ENCODE measurements around the gene IRS4. TPM values are rescaled to one million over a fixed set of nuclear protein-coding genes. Genes with fewer than 3 reads are reported as not detected.
A peak's percentile ranks its signal among the peaks of the same experiment; 100 is the strongest.

The IRS4 gene
- total RNA-seq = under 1 TPM; 0.31 to 0.55 TPM
- polyA plus RNA-seq (ENCODE audit: insufficient read depth, low read depth, low replicate concordance) = 0.29 TPM
- long read RNA-seq, donor 1, partial matches to known transcripts = 0 of 3 reads
- long read RNA-seq, donor 1, other reads (novel, unspliced or antisense) = 0 of 3 reads
- long read RNA-seq, donor 2, partial matches to known transcripts = 0 of 1 reads
- long read RNA-seq, donor 2, other reads (novel, unspliced or antisense) = 0 of 1 reads

GRCh38 chrX:108736509-108737479, at the start of gene IRS4:
Gene IRS4, minus strand, starts transcription at chrX:108736563.
- H3K27me3 ChIP-seq = no peaks in the 10 kb centered on the region
- intact Hi-C loops (cut with DNase I; ENCODE audit: low total_unique reads) = no loop called here
- peak; percentile 29 for DNase-seq

GRCh38 chrX:108772549-108772948, 36.2 kb upstream of the IRS4 start:
- TF ChIP-seq CTCF (IDR thresholded peaks at IDR 0.05) (no peak), POLR2A (IDR thresholded peaks at IDR 0.05) (no peak)
- intact Hi-C loops (cut with DNase I; ENCODE audit: low total_unique reads) = no loop called here

More at GRCh38 chrX:108736509-108737479, at the start of gene IRS4:
- 1 to 9% methylated on average over 4 to 43 of the region's 62 CpGs for WGBS, 2 donors
- Histone ChIP-seq H3K36me3 (ENCODE audit: low read depth, missing control alignments) (no peaks in the 10 kb centered on the region), H3K9me3 (no peaks in the 10 kb centered on the region), H3K27ac (no peak within 1 kb of the TSS), H3K4me1 (no peaks in the 10 kb centered on the region), H3K4me3 (peak within 1 kb of the TSS; percentile 15 to 45)
- TF ChIP-seq CTCF (IDR thresholded peaks at IDR 0.05) = no peak
- TF ChIP-seq POLR2A (IDR thresholded peaks at IDR 0.05) = no peak

GRCh38 chrX:108763559-108763958, 27.2 kb upstream of the IRS4 start:
- intact Hi-C loops (cut with DNase I; ENCODE audit: low total_unique reads) = no loop called here
- TF ChIP-seq POLR2A (IDR thresholded peaks at IDR 0.05) (no peak), CTCF (IDR thresholded peaks at IDR 0.05) (no peak)
- 80% methylated on average over 1 of the region's 1 CpG; no CpG with 5 or more reads in 1 of the 2 donors for WGBS, 2 donors
- Histone ChIP-seq H3K27me3 (no peaks in the 10 kb centered on the region), H3K4me1 (no peaks in the 10 kb centered on the region), H3K36me3 (ENCODE audit: low read depth, missing control alignments) (no peaks in the 10 kb centered on the region), H3K27ac (no peak overlapping the region), H3K9me3 (no peaks in the 10 kb centered on the region), H3K4me3 (no peak overlapping the region)
- DNase-seq = no peak

More at GRCh38 chrX:108772549-108772948, 36.2 kb upstream of the IRS4 start:
- Histone ChIP-seq H3K27me3 (no peaks in the 10 kb centered on the region), H3K4me3 (no peak overlapping the region), H3K36me3 (ENCODE audit: low read depth, missing control alignments) (no peaks in the 10 kb centered on the region), H3K9me3 (no peaks in the 10 kb centered on the region), H3K4me1 (no peaks in the 10 kb centered on the region), H3K27ac (no peak overlapping the region)
- DNase-seq = no peak

GRCh38 chrX:108740299-108740774, 4.0 kb upstream of the IRS4 start:
- TF ChIP-seq POLR2A (IDR thresholded peaks at IDR 0.05) (no peak), CTCF (IDR thresholded peaks at IDR 0.05) (no peak)
- no peaks in the 10 kb centered on the region for H3K9me3 ChIP-seq
- DNase-seq = no peak
- H3K4me1 ChIP-seq = no peaks in the 10 kb centered on the region
- WGBS, 2 donors = 68 to 85% methylated on average over 1 of the region's 1 CpG
- H3K4me3 ChIP-seq = no peak overlapping the region
- H3K27ac ChIP-seq = no peak overlapping the region
- no peaks in the 10 kb centered on the region for H3K27me3 ChIP-seq
- H3K36me3 ChIP-seq (ENCODE audit: low read depth, missing control alignments) = no peaks in the 10 kb centered on the region
- intact Hi-C loops (cut with DNase I; ENCODE audit: low total_unique reads) = no loop called here
